CD14-positive monocyte (primary cell): Measurements from ENCODE around the gene PTGR2. TPM values are rescaled to one million over a fixed set of nuclear protein-coding genes. Genes with fewer than 3 reads are reported as not detected.

ENCODE experiments used
- DNase-seq, 3 donors: peaks; one replicate each; pipeline ENCODE4 v3.0.0-alpha.2; 2011 to 2022
- H2AFZ ChIP-seq: 2 replicates; pipeline ENCODE4 v1.6.0; 2012; ENCODE audit warnings: mild to moderate bottlenecking, low read depth, low read length, inconsistent platforms; ENCODE audit not compliant: insufficient read depth, poor library complexity, severe bottlenecking
- H3K27ac ChIP-seq, 2 donors: 1 replicate in 1 of 2; 2 replicates in 1 of 2; pipeline ENCODE4 v1.5.1; 2012 to 2013; ENCODE audit warnings: low read length in 2 of 2, control low read depth in 1 of 2, inconsistent platforms in 1 of 2, low read depth in 1 of 2, mild to moderate bottlenecking in 1 of 2
- H3K27me3 ChIP-seq, 2 donors: one replicate each; pipeline versions ENCODE4 v1.6.0 to v1.6.1; 2011 to 2013; ENCODE audit warnings: low read length in 2 of 2; ENCODE audit not compliant: control insufficient read depth in 2 of 2, insufficient read depth in 2 of 2
- H3K36me3 ChIP-seq, 2 donors: replicated peaks in 1 of 2; 1 replicate in 1 of 2; 2 replicates in 1 of 2; pipeline versions ENCODE4 v1.5.1 to v1.6.1; 2012 to 2013; ENCODE audit warnings: low read length in 2 of 2, control low read depth in 1 of 2, inconsistent platforms in 1 of 2, mild to moderate bottlenecking in 1 of 2; ENCODE audit not compliant: insufficient read depth in 2 of 2, control insufficient read depth in 1 of 2
- H3K4me1 ChIP-seq, 2 donors: 1 replicate in 1 of 2; 2 replicates in 1 of 2; pipeline versions ENCODE4 v1.5.1 to v1.6.1; 2012 to 2013; ENCODE audit warnings: low read length in 2 of 2, control low read depth in 1 of 2, inconsistent platforms in 1 of 2, mild to moderate bottlenecking in 1 of 2, moderate library complexity in 1 of 2; ENCODE audit not compliant: insufficient read depth in 2 of 2, control insufficient read depth in 1 of 2
- H3K4me2 ChIP-seq: replicated peaks from 2 replicates; pipeline ENCODE3; 2012; ENCODE audit warnings: low read length, moderate library complexity, mild to moderate bottlenecking; ENCODE audit not compliant: poor library complexity, severe bottlenecking; ENCODE audit errors: extremely low read depth
- H3K4me3 ChIP-seq, 3 experiments: fragments of 200-600 bp in 1 of 3; sonication (generic) in 1 of 3; replicated peaks in 1 of 3; 1 replicate in 2 of 3; 2 replicates in 1 of 3; pipeline ENCODE4 v1.5.1; 2011 to 2013; ENCODE audit warnings: low read length in 3 of 3, mild to moderate bottlenecking in 3 of 3, control low read depth in 2 of 3, low read depth in 2 of 3, inconsistent platforms in 1 of 3, moderate library complexity in 1 of 3
- H3K79me2 ChIP-seq: 2 replicates; pipeline ENCODE4 v1.6.0; 2012; ENCODE audit warnings: mild to moderate bottlenecking, control low read depth, inconsistent platforms, low read length, moderate library complexity; ENCODE audit not compliant: insufficient read depth
- H3K9ac ChIP-seq: 2 replicates; pipeline ENCODE4 v1.6.0; 2017; ENCODE audit warnings: low read length, mild to moderate bottlenecking; ENCODE audit not compliant: insufficient read depth, poor library complexity, severe bottlenecking
- H3K9me3 ChIP-seq, 2 donors: replicated peaks in 1 of 2; 1 replicate in 1 of 2; 2 replicates in 1 of 2; pipeline versions ENCODE4 v1.5.1 to v1.6.1; 2012 to 2013; ENCODE audit warnings: low read length in 2 of 2, control low read depth in 1 of 2; ENCODE audit not compliant: control insufficient read depth in 1 of 2, insufficient read depth in 1 of 2
- H4K20me1 ChIP-seq: 2 replicates; pipeline ENCODE4 v1.6.0; 2012; ENCODE audit warnings: mild to moderate bottlenecking, low read length, control low read depth, moderate library complexity; ENCODE audit not compliant: insufficient read depth
- H3K27ac Mint-ChIP-seq, 7 donors: one replicate each; pipeline ENCODE4 v1.8.0; 2020; ENCODE audit warnings: mild to moderate bottlenecking in 7 of 7, mixed read lengths in 7 of 7, moderate library complexity in 6 of 7, inconsistent platforms in 2 of 7
- H3K27me3 Mint-ChIP-seq, 3 donors: one replicate each; pipeline ENCODE4 v1.8.0; 2021 to 2022; ENCODE audit warnings: low read depth in 3 of 3, mild to moderate bottlenecking in 3 of 3, mixed read lengths in 3 of 3, moderate library complexity in 3 of 3, inconsistent platforms in 1 of 3
- H3K36me3 Mint-ChIP-seq, 2 donors: one replicate each; pipeline ENCODE4 v1.8.0; 2020; ENCODE audit warnings: mixed read lengths in 2 of 2, inconsistent platforms in 1 of 2, mild to moderate bottlenecking in 1 of 2
- H3K4me1 Mint-ChIP-seq: one replicate; pipeline ENCODE4 v1.8.0; 2020; ENCODE audit warnings: mild to moderate bottlenecking, mixed read lengths
- H3K4me3 Mint-ChIP-seq, 2 donors: one replicate each; pipeline ENCODE4 v1.8.0; 2020; ENCODE audit warnings: mild to moderate bottlenecking in 2 of 2, mixed read lengths in 2 of 2, moderate library complexity in 1 of 2
- H3K9me3 Mint-ChIP-seq, 7 donors: one replicate each; pipeline ENCODE4 v1.8.0; 2020 to 2022; ENCODE audit warnings: mixed read lengths in 7 of 7, mild to moderate bottlenecking in 6 of 7, moderate library complexity in 6 of 7, inconsistent platforms in 2 of 7
- WGBS: methylation state at CpG from one replicate; pipeline ENCODE4 v1.1.5; 2013; ENCODE audit warnings: missing lambda C conversion rate; ENCODE audit not compliant: insufficient coverage; 5-methylcytosine and 5-hydroxymethylcytosine counted together
- intact Hi-C, 2 donors: fragments of 100-400 bp; cut with micrococcal nuclease; formaldehyde crosslinking; loops; one replicate each; pipeline versions ENCODE4 v1.15.0 to v1.15.1; 2023
- polyA plus RNA-seq, 3 donors: library from polyadenylated mRNA; depleted of rRNA in 1 of 3; unstranded in 2 of 3; stranded (reverse) in 1 of 3; fragments of 300-500 nt in 2 of 3; fragments of >200 nt in 1 of 3; fragmentation: Illumina TruSeq in 2 of 3; gene quantifications; 1 replicate in 2 of 3; 2 replicates in 1 of 3; pipeline ENCODE4 v1.2.3, GENCODE V29; 2012 to 2021
- small RNA-seq: library from RNA; depleted of rRNA; stranded (forward); fragments of <200 nt; gene quantifications from one replicate; pipeline ENCODE3, GENCODE V24; 2012; ENCODE audit warnings: low read depth; ENCODE audit not compliant: insufficient read length
- TF ChIP-seq, protein P1 (sequence below): fragments of 200-600 bp; IDR thresholded peaks from one replicate; pipeline ENCODE4 v1.8.0; 2022; ENCODE audit warnings: antibody characterized with exemption, mild to moderate bottlenecking

The PTGR2 gene
- polyA plus RNA-seq, 3 donors: 1.1 to 3.8 (median 1.1) TPM

- peaks cover 0 to 2% (median 0%) of the 10 kb centered on the region in 7 donors for H3K9me3 Mint-ChIP-seq
- H3K36me3 Mint-ChIP-seq: peaks cover 86 to 96% of the 10 kb centered on the region in 2 donors
- Histone ChIP-seq H3K9me3 (no peaks in the 10 kb centered on the region), H2AFZ (no peak overlapping the region), H3K4me2 (no peak overlapping the region), H4K20me1 (peaks cover 4% of the 10 kb centered on the region), H3K9ac (no peak overlapping the region), H3K27ac (no peak overlapping the region), H3K4me3 (no peak overlapping the region), H3K27me3 (no peaks in the 10 kb centered on the region), H3K79me2 (peaks cover 5% of the 10 kb centered on the region), H3K4me1 (no peaks in the 10 kb centered on the region), H3K36me3 (peaks cover 92 to 99% of the 10 kb centered on the region in 2 donors)
- H3K4me3 Mint-ChIP-seq: no peak overlapping the region
- H3K27me3 Mint-ChIP-seq: no peaks in the 10 kb centered on the region
- no peaks in the 10 kb centered on the region for H3K4me1 Mint-ChIP-seq
- TF ChIP-seq, protein P1, sequence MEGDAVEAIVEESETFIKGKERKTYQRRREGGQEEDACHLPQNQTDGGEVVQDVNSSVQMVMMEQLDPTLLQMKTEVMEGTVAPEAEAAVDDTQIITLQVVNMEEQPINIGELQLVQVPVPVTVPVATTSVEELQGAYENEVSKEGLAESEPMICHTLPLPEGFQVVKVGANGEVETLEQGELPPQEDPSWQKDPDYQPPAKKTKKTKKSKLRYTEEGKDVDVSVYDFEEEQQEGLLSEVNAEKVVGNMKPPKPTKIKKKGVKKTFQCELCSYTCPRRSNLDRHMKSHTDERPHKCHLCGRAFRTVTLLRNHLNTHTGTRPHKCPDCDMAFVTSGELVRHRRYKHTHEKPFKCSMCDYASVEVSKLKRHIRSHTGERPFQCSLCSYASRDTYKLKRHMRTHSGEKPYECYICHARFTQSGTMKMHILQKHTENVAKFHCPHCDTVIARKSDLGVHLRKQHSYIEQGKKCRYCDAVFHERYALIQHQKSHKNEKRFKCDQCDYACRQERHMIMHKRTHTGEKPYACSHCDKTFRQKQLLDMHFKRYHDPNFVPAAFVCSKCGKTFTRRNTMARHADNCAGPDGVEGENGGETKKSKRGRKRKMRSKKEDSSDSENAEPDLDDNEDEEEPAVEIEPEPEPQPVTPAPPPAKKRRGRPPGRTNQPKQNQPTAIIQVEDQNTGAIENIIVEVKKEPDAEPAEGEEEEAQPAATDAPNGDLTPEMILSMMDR: no peak
- H3K27ac Mint-ChIP-seq: peak overlapping the region in 2 of 7 donors; percentile 5 to 71
- no peak for DNase-seq
- intact Hi-C loops: no loop called here
- 100% methylated on average over 1 of the region's 5 CpGs for WGBS
Observed at GRCh38 chr14:73924337-73924736, 72.7 kb downstream of the PTGR2 start.

Small RNA genes within 50 kb of the gene (small RNA-seq; reads per million reads assigned to genes)
- gene AC005520.4 (not detected), gene RF00019 (not detected)

Other genes with a start within 250 kb of the PTGR2 start
- not detected for gene ACOT6, start 239.3 kb upstream of the PTGR2 start, polyA plus RNA-seq
- 1 to 10 TPM in 2 of 3 donors, under 1 TPM in 1; 0.68 to 3.4 (median 2.0) TPM for gene DNAL1, start 206.8 kb upstream of the PTGR2 start, polyA plus RNA-seq
- gene PNMA1, start 137.4 kb upstream of the PTGR2 start, polyA plus RNA-seq: 1 to 10 TPM; 2.4 to 6.4 (median 4.4) TPM
- 10 to 100 TPM; 20.4 to 53.3 (median 42.5) TPM for gene ZNF410, start 35.0 kb downstream of the PTGR2 start, polyA plus RNA-seq
- 1 to 10 TPM in 2 of 3 donors, under 1 TPM in 1; 0.76 to 1.4 (median 1.4) TPM for gene FAM161B, start 98.3 kb downstream of the PTGR2 start, polyA plus RNA-seq
- gene COQ6, start 98.5 kb downstream of the PTGR2 start, polyA plus RNA-seq: 10 to 100 TPM; 14.1 to 21.1 (median 14.6) TPM
- gene ENTPD5, start 167.5 kb downstream of the PTGR2 start, polyA plus RNA-seq: 1 to 10 TPM; 2.3 to 4.3 (median 2.7) TPM
- under 1 TPM in 2 of 3 donors, not detected in 1; 0.01 to 0.94 TPM for gene BBOF1, start 167.5 kb downstream of the PTGR2 start, polyA plus RNA-seq
- gene ALDH6A1, start 232.6 kb downstream of the PTGR2 start, polyA plus RNA-seq: 10 to 100 TPM in 1 of 3 donors, 1 to 10 TPM in 2; 2.5 to 15.1 (median 8.8) TPM
- 1 to 10 TPM; 2.9 to 7.2 (median 4.8) TPM for gene LIN52, start 233.1 kb downstream of the PTGR2 start, polyA plus RNA-seq